Suppressor macrophage treated with lipopolysaccharide for 4 hours (primary cell): ENCODE results near the gene GALNT9.

Experiments used
- DNase-seq: peaks from one replicate; pipeline ENCODE4 v3.0.0-alpha.2; 2020

Gene GALNT9

DNA sequence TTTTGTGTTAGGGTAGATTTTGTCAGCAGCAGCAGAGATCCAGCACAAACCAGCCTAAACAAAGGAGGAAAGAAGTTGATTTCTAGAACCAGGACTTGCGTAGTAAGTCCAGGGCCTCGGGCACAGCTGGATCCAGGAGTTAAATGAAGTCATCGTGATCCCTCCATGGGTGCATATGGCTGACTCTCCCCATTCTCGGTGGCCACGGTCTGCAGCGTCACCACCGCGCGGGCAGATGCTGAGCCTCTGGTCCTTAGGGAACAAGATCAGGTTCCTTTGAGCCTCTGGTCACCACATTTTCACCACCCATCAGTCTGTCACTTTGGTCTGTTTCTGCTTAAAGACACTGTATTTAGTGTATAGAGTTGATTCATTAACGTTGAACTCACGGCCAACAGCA is 14.8 kb upstream of the GALNT9 start:
- no peak for DNase-seq

DNA sequence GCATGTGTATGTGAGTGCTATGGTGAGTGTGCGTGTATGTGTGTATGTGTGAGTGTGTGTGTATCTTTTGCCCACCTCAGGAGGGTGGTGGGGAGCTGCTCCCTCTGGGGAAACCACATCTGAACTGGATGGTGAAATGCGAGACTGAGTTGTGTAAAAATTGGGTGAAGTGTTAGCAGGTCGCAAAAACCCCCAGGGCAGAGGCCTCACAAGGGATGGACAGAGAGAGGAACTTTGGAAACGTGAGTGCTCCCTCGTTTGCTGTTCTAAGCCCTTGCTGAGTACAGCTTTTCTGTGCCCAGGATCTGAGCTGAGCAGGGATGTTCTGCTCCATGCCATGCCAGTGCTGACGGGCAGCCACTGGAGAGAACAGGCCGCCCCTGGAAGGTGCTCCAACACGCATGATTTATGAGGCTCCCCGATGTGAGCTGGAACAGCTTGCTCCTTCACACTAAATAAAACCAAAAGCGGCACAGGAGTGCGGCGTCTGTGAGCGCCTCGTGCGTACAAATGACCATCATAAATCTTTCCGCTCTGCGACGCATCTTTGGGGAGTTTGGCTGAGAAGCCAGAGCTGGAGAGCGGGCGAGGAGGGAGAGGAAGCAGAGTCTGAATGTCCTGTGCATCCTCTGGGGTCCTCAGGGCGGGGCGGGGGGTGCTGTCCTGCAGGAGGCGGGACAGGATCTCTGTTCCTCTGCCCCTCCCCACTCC is 14.1 kb upstream of the GALNT9 start:
- no peak for DNase-seq

DNA sequence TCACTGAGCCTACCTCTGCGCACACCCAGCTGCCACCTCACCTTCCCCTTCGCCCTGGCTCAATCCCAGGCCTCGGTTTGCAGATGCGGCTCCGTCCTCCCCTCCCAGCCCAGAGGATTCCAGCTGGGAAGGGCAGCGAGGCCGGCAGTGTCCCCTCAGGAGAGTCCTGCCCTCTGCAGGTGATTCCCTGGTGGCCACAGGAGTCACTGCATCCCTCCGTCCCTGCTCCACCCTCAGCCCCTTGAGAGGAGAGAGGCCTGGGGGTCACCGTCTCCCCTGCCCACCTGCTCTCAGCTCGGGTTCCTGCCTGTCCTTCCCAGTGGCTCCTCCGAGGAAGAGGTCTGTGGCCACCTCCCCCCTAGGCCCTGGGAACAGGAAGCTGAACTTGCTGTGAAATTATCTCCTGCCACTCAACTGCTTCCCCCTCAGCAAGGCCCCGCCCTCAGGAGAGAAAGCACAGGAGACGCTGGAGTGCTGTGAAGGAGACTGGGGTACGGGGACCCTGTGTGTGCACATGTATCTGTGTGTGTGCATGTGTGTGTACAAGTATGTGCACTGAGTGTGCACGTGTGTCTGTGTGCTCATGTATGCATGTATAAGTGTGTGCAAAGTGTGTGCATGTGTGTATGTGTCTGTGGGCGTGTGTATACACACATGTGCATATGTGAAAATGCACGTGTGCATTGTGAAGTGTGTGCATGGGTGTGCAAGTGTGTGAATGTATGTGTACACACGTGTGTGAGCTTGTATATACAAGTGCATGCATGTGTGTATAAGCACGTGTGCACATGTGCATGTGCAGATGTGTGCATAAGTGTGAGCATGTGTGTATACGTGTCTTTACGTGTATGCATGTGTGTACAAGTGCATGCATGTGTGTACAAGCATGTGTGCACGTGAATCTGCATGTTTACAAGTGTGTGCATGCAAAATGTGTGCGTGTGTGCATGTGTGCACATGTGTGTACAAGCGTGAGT is 13.2 kb upstream of the GALNT9 start:
- no peak for DNase-seq

DNA sequence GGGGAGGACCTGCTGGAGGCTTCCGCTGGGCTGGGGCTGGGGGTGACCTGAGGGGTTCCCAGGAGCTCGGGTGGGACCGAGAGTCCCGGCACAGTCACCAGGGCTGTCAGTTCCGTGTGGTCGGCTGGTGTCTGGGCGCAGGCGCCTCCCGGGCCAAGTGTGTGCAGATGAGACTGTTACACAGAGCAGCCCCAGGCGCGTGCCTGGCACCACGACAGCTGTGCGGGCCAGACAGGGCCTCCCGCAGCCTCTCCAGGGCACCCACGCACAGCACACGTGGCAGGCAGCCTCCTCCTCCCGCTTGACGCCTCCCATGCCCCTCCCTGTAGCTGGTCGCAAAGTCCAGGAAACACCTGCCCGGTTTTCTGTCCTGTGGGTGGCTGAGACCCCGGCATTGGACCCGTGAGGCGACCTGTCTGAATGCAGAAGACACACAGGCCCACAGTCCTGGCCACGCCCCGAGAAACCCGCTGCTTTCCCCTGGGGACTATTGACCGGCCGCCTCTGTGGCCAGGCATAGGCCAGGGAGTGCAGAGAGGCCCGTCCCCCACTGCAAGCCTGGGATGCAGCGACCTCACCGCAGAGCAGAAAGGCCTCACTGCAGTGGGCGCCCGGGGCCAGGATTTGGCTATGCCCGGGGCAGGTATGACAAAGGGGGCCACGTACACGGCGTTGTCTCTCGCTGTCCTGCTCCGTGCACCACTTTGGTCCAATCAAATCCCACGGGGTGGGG is 12.1 kb upstream of the GALNT9 start:
- DNase-seq: no peak

DNA sequence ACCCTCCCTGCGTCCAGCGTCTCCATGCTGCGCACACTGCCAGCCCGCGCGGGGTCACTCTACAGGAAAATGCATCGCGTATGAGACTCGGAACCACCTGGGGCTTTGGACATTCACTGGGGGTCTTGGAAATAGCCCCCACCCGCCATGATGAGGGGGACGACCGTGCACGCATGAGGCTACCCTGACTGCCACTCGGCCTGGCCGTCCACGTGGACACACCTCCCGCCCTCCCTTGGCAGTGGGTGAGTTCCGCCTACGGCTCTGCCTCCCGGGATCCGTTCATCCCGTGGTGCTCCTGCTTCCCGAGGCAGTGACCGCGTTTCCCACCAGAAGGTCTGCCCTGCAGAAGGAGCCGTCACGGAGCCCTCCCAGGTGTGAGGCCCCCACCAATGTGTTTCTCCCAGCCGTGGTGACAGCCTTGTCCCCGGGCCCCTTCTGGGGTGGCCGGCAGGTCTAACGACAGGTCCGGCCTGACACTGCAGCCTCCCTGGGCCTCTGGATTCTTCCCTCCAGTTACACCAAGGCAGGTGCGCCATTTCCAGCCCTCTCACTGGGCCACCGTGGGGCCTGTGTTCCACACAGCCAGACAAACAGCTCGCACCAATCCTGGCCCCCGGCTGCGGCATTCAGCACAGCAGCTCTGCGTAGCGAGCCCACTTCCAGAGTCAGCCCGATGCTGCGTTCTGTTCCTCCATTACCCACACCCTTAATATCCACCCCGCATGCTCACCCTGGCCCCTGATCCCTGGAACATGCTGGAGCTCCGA is 11.1 kb upstream of the GALNT9 start:
- DNase-seq: no peak

DNA sequence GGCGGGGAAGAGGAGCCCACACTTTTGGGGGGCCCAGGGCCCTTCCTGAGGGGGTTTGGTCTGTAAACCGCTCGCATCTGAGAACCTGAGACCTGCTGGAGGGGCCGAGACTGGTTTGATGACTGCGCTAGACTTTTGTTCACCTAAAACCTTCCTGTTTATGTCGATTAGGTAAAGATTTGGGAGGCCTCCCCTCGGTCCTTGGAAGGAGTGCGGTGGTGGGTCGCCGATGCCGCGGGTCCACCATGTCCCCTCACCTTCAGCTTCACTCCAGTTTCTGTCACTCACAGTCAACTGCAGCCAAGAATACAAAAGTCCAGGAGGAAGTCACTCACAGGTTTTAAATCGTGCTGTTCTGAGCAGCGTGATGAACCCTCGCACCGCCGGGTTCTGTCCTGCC is 10.5 kb upstream of the GALNT9 start:
- DNase-seq: no peak

DNA sequence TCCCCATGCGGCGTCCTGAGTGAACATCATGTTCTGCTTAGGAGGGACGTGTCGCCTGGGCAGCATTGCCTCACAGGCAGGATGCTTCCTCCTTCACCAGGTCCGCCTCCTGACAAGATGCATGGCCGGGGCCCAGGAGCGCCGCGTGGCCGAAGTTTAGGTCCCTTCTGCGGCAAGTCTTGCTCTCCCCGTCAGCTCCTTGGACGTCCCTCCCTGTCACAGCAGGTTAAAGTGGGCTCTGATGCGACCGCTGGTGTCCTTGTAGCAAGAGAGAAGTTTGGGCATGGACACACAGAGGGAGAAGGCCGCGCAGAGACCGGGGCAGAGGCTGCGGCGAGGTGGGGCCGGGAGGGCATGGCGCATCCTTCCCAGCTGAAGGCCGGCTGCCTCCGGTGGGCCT is 9.4 kb upstream of the GALNT9 start:
- no peak for DNase-seq

DNA sequence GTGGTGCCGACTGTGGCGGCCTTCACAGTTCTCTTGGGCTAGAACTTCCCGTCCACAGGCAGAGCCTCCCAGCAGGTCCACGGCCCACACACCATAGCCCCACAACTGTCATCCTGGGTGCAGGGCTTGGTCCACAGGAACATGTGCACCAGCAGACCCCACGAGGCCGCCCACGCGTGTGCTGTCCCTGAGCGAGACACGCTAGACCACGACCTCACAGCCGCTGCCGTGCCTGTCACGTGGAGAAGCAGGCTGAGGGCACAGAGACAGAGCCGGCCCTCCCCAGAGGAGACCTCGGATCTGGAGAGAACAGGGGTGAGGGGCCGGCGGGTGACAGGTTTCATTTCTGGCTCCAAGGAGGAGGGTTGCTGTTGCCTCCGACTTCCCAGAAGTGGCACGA is 8.9 kb upstream of the GALNT9 start:
- no peak for DNase-seq

DNA sequence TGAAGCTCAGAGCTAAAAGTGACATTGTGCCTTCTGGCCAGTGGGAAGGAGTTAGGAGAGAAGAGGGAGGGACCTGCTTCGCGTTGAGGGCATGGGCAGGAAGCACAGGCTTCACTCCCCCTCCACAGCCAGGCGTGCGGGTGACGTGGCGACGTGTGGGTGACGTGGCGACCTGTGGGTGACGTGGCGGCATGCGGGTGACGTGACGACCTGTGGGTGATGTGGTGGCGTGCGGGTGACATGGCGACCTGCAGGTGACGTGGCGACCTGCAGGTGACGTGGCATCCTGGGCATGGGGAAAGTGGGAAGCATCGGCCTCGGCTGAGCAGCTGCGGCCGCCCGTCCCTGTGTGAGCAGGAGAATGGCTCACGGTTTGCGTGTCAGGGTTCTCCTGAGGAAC is 8.2 kb upstream of the GALNT9 start:
- no peak for DNase-seq

DNA sequence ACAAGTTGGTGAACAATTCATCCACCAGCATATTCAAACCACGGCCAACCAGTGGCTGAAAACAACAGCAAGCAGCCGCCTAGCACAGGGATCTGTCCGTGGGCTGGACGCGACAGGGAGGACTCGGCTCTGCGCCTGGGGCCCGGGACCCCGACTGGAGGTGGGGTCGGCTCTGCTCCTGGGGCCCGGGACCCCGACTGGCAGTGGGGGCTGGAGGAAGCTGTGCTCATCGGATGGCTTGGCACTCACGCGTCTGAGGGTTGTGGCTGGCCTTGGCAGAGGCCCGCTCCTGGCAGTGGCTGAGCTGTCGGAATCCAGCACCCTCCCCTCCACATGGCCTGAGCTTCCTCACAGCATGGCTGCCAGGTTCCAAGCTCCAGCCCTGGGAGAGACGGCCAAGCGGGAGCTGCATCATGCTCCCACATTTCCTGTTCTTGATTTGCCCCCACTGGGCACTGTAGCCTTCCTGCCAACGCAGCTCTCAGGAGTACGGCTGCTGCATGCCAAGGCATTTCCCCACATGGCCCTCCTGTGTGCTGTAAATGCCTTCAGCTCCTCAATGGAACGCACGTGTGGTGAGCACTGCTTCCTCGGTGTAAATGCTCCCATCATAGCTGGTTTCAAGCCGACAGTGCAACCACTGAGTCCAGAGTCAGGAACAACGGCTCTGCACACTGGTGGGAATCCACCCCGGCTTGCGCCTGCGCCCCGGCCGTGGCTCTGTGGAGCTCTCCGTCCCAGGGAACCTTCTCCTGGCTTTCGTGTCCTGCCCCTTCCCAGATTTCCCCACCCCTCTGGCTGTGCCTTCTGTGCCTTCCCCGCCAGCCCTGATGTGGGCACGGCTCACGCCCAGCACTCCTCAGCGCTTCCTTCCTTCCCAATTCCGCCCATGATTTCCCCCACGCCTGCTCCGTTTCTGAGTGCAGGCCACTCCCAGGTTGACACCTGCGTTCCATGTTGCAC is 7.3 kb upstream of the GALNT9 start:
- no peak for DNase-seq

DNA sequence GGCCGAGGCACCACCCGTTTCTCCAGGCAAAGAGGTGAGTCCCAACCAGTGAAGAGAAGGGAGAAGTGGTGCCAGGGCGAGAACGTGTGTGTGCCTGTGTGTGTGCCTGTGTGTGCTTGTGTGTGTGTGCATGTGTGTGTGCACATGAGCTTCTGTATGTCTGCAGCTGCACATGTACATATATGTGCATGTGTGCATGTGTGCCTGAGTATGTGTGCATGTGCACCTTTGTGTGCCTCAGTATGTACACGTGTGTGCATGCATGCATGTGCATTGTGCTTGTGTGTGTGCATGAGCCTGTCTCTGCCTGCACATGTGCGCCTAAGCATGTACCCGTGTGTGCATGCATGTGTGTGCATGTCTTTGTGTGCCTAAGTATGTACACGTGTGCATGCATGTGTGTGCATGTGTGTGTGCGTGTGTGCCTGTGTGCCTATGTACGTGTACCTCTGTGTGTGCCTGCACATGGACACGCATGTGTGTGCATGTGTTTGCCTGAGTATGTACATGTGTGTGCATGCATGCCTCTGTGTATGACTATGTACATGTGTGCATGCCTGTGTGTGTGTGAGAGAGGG is 5.9 kb upstream of the GALNT9 start:
- no peak for DNase-seq

DNA sequence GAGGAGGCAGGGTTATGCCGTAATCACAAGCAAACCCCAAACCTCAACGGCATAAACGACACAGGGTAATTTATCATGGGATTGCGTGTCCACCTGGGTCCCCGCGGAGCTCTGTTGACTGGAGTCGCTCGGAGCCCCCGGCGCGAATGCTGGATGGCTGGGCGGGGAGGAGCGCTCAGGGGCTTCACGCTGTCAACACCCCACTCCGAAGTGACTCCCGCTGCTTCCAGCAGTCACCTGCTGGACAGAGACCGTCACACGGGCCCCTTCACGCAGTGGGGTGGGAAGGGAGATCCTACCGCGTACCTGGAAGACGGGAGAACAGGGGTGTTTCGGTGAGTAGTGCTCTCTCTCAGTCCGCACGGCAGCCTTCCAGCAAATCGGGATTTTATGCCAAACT is 4.4 kb upstream of the GALNT9 start:
- no peak for DNase-seq

DNA sequence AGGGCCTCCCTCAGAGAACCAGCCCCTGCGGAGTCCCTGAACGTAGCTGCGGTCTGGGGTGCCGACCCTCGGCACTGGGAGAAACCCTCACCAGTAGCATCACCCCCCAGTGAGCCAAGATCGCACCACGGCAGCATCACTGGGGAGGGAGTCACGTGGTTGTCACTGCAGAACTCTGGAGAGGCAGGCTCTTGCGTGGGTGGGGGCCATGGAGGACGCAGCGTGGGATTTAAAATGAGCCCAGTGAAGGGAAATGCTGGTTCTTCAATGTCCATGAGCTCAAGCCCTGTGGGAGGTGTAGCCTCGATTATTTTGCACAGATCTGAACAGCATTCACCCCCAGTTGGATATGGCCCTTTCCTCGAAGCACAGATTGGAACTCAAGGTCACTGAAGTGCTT is 3.9 kb upstream of the GALNT9 start:
- DNase-seq: no peak

DNA sequence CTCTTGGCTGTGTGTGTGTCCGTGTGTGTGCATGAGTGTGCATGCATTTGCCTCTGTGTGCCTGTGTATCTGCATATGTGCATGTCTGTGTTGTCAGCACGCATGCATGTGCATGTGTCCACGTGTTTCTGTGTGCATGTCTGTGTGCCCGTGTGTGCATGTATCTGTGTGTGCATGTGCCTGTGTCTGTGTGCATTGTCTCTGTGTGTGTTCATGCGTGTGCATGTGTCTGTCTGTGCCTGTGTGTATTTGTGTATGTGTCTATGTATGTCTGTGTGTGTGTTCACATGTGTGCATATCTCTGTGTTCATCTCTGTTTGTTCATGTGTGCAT is 1.1 kb upstream of the GALNT9 start:
- DNase-seq: no peak

DNA sequence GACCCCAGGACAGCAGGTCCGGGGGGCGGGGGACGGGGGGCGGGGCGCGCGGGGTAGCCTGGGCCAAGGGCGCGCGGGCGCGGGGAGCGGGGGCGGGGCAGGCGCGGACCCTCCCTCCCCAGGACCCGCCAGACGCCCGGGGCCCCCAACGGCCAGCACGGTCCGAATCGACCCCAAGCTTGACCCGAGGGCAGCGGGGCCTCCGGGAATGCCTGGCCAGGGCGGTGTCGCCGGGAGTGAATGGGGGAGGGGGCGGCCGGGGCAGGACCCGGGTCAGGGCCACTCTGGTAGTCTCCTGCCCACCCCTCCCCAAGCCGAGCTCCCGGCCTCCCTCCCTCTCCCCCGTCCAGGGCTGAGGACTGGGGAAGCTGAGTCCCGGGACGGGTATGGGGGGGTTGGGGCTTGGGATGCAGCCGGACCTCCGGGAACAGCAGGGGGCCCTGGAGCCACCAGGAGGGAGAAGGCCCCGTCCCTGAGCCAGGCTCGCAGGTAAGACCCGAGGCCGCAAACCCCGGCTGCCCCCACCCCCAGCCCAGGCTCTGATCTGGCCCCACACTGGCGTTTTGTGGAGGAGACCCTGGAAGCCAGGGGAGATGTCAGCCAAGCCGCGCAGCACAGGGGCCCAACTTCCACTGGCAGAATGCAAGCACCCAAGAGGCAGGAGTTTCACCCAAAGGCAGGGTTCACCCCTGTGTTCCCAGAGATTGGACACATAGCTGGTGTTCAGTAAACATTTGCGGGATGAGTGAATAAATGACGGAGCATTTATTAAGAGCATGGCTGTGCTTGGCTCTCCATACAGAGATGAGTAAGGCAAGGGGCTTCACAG is 545 bp upstream of the GALNT9 start:
- no peak for DNase-seq

DNA sequence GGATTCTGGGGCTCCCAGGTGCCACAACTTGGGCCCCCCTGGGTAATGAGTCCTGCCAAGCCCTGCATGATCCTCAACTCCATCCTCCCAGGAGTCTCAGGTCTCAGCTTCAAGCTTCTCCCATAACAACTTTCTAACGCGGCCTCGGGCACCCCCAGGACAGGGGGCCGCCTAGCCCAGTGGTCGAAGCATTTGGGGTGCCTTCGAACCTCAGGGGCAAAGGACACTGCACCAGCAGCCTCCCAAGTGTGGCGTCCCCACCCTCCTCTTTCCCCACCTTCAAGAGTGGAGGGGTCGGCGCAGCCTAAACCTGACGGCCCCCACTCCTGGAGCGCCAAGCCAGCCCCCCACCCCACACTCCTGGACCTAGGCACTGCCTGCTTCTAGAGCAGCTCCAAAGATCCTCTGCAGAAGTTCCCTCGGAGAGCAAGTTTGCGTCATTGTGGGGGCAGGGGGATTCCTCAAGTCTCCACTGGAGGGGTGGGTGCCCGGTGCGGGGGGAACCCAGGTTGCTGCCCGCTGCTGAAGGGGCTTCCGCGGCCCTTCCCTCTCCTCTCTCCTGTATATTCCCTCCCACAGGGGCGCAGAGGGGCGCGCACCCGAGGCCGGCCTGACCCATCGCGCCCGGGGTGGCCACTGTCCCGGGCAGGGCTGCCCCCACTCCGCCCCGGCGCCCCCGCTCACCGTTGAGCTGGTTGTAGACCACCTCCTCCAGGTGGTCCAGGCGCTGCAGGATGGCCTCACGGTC is 933 bp downstream of the GALNT9 start:
- DNase-seq: no peak

DNA sequence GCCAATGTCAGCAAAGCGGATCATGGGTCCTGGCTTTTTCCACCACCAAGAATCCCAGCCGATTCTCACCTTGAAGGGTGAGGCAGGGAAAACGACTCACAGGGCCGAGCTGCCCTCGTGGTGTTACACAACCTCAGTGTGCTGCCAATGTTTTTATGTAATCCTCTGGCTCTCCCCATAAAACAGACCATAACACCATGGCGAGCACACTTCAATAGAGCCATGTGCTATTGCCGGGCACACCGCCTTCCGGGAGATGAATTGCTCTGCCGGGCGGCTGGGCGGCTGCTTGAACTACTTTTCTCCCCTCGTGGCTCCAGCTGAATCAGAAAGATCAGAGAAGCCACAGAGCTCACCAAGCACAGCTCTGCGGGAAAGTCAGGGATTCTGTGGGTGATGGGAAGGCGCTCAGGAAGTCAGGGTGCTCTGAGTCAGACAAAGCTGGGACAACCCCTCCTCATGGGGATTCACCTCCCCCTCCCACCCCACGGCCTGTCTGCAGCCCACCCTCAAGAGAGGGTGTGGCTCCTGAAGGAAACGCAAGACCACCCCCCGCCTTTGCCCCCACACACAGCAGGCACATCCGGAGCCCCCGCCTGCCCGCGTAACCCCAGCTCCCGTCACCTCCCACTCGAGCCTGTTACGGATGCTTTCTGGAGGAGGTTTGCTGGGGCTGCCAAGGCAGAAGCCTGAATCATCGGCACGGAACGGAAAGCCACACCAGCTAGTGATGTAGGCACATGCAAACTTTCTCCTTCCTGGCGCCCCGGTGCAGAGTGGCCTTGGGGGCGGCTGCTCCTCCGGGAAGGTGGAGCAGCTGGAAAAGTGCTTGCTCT is 1.8 kb downstream of the GALNT9 start:
- peak; percentile 84 for DNase-seq

DNA sequence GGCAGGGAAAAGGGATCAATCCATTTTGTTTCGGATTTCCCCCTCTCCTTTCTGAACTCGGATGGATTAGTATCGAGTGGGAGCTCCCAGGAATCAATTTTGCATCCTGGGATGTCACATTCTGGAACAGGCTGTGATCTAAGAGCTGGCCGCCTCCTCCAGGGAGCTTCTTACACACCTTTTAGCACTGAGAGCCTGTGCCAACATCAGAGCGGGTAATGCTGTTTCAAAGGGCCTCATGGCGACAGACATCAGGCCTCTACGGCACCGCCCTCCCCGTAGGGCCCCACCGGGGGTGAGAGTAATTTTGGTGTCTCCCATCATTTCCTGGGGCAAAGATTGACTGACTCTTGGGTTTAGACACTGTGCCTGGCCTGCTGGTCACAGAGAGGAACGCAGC is 2.7 kb downstream of the GALNT9 start:
- no peak for DNase-seq

DNA sequence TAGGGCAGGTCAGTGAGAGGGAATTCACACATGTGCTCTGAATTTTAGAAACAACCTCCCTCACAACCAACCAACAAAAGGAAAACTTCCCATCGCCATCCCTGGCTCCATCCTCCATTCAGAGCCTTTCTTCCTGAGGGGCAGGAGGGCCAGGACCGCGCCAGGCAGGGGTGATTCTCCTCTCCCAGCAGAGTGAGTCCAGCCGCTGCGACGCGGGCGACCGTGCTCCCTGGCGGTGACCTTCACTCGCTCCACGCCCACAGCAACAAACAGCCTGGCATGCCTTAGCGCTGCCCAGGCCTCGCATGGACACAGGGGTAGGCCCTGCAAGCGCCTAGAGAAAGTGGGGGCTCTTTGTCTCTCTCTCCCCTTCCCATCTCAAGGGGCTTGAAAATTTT is 3.7 kb downstream of the GALNT9 start:
- DNase-seq: no peak
